ENCODE measurements around the gene ARHGEF28. TPM values are rescaled to one million over a fixed set of nuclear protein-coding genes. Genes with fewer than 3 reads are reported as not detected.
A peak's percentile ranks its signal among the peaks of the same experiment; 100 is the strongest.

The ARHGEF28 gene
- total RNA-seq, 1 donor from 2014 or later: 2.1 TPM

- H3K27ac ChIP-seq (replicated peaks): peak overlapping the region; percentile 57
- H3K4me3 ChIP-seq: no peak overlapping the region
- no peak for TF ChIP-seq CTCF (IDR thresholded peaks at IDR 0.05; ENCODE audit: borderline replicate concordance)
- H3K9me3 ChIP-seq (replicated peaks): no peaks in the 10 kb centered on the region
- peaks cover 25% of the 10 kb centered on the region for H3K4me1 ChIP-seq
- H3K27me3 ChIP-seq (ENCODE audit: low read depth): peaks cover 4% of the 10 kb centered on the region
- no peak for DNase-seq
- H3K36me3 ChIP-seq: no peaks in the 10 kb centered on the region
- intact Hi-C loops (cut with micrococcal nuclease): no loop called here
These were observed 270.1 kb downstream of the ARHGEF28 start for GRCh38 chr5:73896097-73896496.

- DNase-seq: no peak
- intact Hi-C loops (cut with micrococcal nuclease): no loop called here
These were observed 270.7 kb downstream of the ARHGEF28 start for GRCh38 chr5:73896668-73897067.

GRCh38 chr5:73897893-73898292 lies 271.9 kb downstream of the ARHGEF28 start:
- no peaks in the 10 kb centered on the region for H3K9me3 ChIP-seq (replicated peaks)
- intact Hi-C loops (cut with micrococcal nuclease): no loop called here
- no peak for TF ChIP-seq CTCF (IDR thresholded peaks at IDR 0.05; ENCODE audit: borderline replicate concordance)
- no peak overlapping the region for H3K4me3 ChIP-seq
- peak overlapping the region; percentile 75 for H3K27ac ChIP-seq (replicated peaks)
- peaks cover 43% of the 10 kb centered on the region for H3K4me1 ChIP-seq
- DNase-seq: peak; percentile 79
- H3K27me3 ChIP-seq (ENCODE audit: low read depth): peaks cover 4% of the 10 kb centered on the region
- H3K36me3 ChIP-seq: no peaks in the 10 kb centered on the region

More at GRCh38 chr5:73896668-73897067, 270.7 kb downstream of the ARHGEF28 start:
- peaks cover 31% of the 10 kb centered on the region for H3K4me1 ChIP-seq
- H3K36me3 ChIP-seq: no peaks in the 10 kb centered on the region
- no peaks in the 10 kb centered on the region for H3K9me3 ChIP-seq (replicated peaks)
- H3K4me3 ChIP-seq: no peak overlapping the region
- TF ChIP-seq CTCF (IDR thresholded peaks at IDR 0.05; ENCODE audit: borderline replicate concordance): no peak
- peaks cover 4% of the 10 kb centered on the region for H3K27me3 ChIP-seq (ENCODE audit: low read depth)
- H3K27ac ChIP-seq (replicated peaks): peak overlapping the region; percentile 57

GRCh38 chr5:73899055-73899454 lies 273.1 kb downstream of the ARHGEF28 start:
- TF ChIP-seq CTCF (IDR thresholded peaks at IDR 0.05; ENCODE audit: borderline replicate concordance): no peak
- H3K4me3 ChIP-seq: no peak overlapping the region
- no peaks in the 10 kb centered on the region for H3K36me3 ChIP-seq
- peak overlapping the region; percentile 75 for H3K27ac ChIP-seq (replicated peaks)
- no peak for DNase-seq
- intact Hi-C loops (cut with micrococcal nuclease): no loop called here
- H3K27me3 ChIP-seq (ENCODE audit: low read depth): peaks cover 4% of the 10 kb centered on the region
- peaks cover 44% of the 10 kb centered on the region for H3K4me1 ChIP-seq
- H3K9me3 ChIP-seq (replicated peaks): no peaks in the 10 kb centered on the region

- H3K36me3 ChIP-seq: no peaks in the 10 kb centered on the region
- no peak for DNase-seq
- TF ChIP-seq CTCF (IDR thresholded peaks at IDR 0.05; ENCODE audit: borderline replicate concordance): no peak
- peaks cover 4% of the 10 kb centered on the region for H3K27me3 ChIP-seq (ENCODE audit: low read depth)
- intact Hi-C loops (cut with micrococcal nuclease): no loop called here
- H3K9me3 ChIP-seq (replicated peaks): no peaks in the 10 kb centered on the region
- peaks cover 44% of the 10 kb centered on the region for H3K4me1 ChIP-seq
- H3K4me3 ChIP-seq: no peak overlapping the region
- peak overlapping the region; percentile 75 for H3K27ac ChIP-seq (replicated peaks)
These were observed 273.9 kb downstream of the ARHGEF28 start for GRCh38 chr5:73899916-73900315.
